B cell (primary cell): ENCODE data around the gene LEPROT. TPM values are rescaled to one million over a fixed set of nuclear protein-coding genes. Genes with fewer than 3 reads are reported as not detected.

Experiments
- ATAC-seq: fragments of 200-7000 bp; cut with Tn5 transposase; one replicate; pipeline ENCODE4 v1.10.0; 2021; ENCODE audit warnings: low read depth, mild to moderate bottlenecking, moderate number of reproducible peaks, moderate library complexity
- CTCF ChIA-PET: fragments of 350-600 bp; sonication (Branson Sonifier 250); formaldehyde crosslinking; loops from one replicate; lab custom pipeline; 2021; ENCODE audit warnings: antibody characterized with exemption, inconsistent platforms; lab: Charles Lee
- POLR2A ChIA-PET: fragments of 350-600 bp; sonication (Branson Sonifier 250); formaldehyde crosslinking; loops from one replicate; lab custom pipeline; 2021; ENCODE audit warnings: antibody characterized with exemption; lab: Charles Lee
- DNase-seq: peaks from one replicate; pipeline ENCODE4 v3.0.0; 2013
- H2AFZ ChIP-seq: 2 replicates; pipeline ENCODE4 v1.6.1; 2012; ENCODE audit warnings: mild to moderate bottlenecking, low read depth, low read length; ENCODE audit not compliant: insufficient read depth, poor library complexity, severe bottlenecking
- H3K27ac ChIP-seq, 2 donors: 1 replicate in 1 of 2; 2 replicates in 1 of 2; pipeline ENCODE4 v1.5.1; 2012 to 2013; ENCODE audit warnings: low read length in 2 of 2, mild to moderate bottlenecking in 2 of 2, moderate library complexity in 1 of 2
- H3K27me3 ChIP-seq, 4 experiments: fragments of 200-600 bp in 1 of 4; sonication (generic) in 1 of 4; replicated peaks in 1 of 4; 1 replicate in 2 of 4; 2 replicates in 2 of 4; pipeline versions ENCODE4 v1.6.1 to v1.7.0; 2013 to 2016; ENCODE audit warnings: low read length in 3 of 4, mild to moderate bottlenecking in 2 of 4, mixed read lengths in 1 of 4, moderate library complexity in 1 of 4; ENCODE audit not compliant: insufficient read depth in 4 of 4, control insufficient read depth in 3 of 4; ENCODE audit errors: control extremely low read depth in 1 of 4
- H3K36me3 ChIP-seq, 2 experiments: replicated peaks in 1 of 2; 1 replicate in 1 of 2; 2 replicates in 1 of 2; pipeline versions ENCODE4 v1.6.1 to v1.7.1; 2013; ENCODE audit warnings: low read length in 1 of 2; ENCODE audit not compliant: insufficient read depth in 2 of 2, control insufficient read depth in 1 of 2; ENCODE audit errors: control extremely low read depth in 1 of 2, extremely low read depth in 1 of 2
- H3K4me1 ChIP-seq, 2 donors: fragments of 200-600 bp in 1 of 2; sonication (generic) in 1 of 2; 1 replicate in 1 of 2; 2 replicates in 1 of 2; pipeline versions ENCODE4 v1.5.1 to v1.6.1; 2013 to 2017; ENCODE audit warnings: low read length in 2 of 2; ENCODE audit not compliant: control insufficient read depth in 2 of 2, insufficient read depth in 2 of 2
- H3K4me2 ChIP-seq: replicated peaks from 2 replicates; pipeline ENCODE3; 2012; ENCODE audit warnings: mild to moderate bottlenecking, low read depth, low read length; ENCODE audit not compliant: poor library complexity, severe bottlenecking
- H3K4me3 ChIP-seq, 5 experiments: fragments of 200-600 bp in 1 of 5; sonication (generic) in 1 of 5; 1 replicate in 3 of 5; 2 replicates in 2 of 5; pipeline versions ENCODE4 v1.5.1 to v1.7.0; 2011 to 2016; ENCODE audit warnings: low read length in 4 of 5, mild to moderate bottlenecking in 4 of 5, low read depth in 2 of 5, control low read depth in 1 of 5, moderate library complexity in 1 of 5; ENCODE audit not compliant: insufficient read depth in 1 of 5; ENCODE audit errors: control extremely low read depth in 1 of 5, extremely low read depth in 1 of 5
- H3K79me2 ChIP-seq: fragments of 200-600 bp; sonication (generic); one replicate; pipeline ENCODE4 v1.6.0; 2016; ENCODE audit warnings: low read length; ENCODE audit not compliant: control insufficient read depth, insufficient read depth
- H3K9ac ChIP-seq: fragments of 200-600 bp; sonication (generic); 2 replicates; pipeline ENCODE4 v1.6.1; 2017; ENCODE audit warnings: mild to moderate bottlenecking, low read length, moderate library complexity
- H3K9me3 ChIP-seq, 3 donors: one replicate each; pipeline versions ENCODE4 v1.6.1 to v1.7.1; 2013; ENCODE audit warnings: low read length in 2 of 3; ENCODE audit not compliant: control insufficient read depth in 2 of 3, insufficient read depth in 1 of 3; ENCODE audit errors: control extremely low read depth in 1 of 3
- H4K20me1 ChIP-seq: 2 replicates; pipeline ENCODE4 v1.6.0; 2012; ENCODE audit warnings: mild to moderate bottlenecking, low read length; ENCODE audit not compliant: insufficient read depth, control insufficient read depth, poor library complexity, severe bottlenecking
- H3K27ac Mint-ChIP-seq: one replicate; pipeline ENCODE4 v1.8.0; 2021; ENCODE audit warnings: mixed read lengths
- H3K27me3 Mint-ChIP-seq: one replicate; pipeline ENCODE4 v1.8.0; 2021; ENCODE audit warnings: mixed read lengths
- H3K4me1 Mint-ChIP-seq: one replicate; pipeline ENCODE4 v1.8.0; 2021; ENCODE audit warnings: mixed read lengths
- H3K4me3 Mint-ChIP-seq: one replicate; pipeline ENCODE4 v1.8.0; 2021; ENCODE audit warnings: mixed read lengths
- H3K9me3 Mint-ChIP-seq: one replicate; pipeline ENCODE4 v1.8.0; 2022; ENCODE audit warnings: mixed read lengths; ENCODE audit not compliant: insufficient read depth
- CTCF ChIP-seq: fragments of 200-600 bp; IDR thresholded peaks from one replicate; pipeline ENCODE4 v1.8.0; 2022; ENCODE audit warnings: antibody characterized with exemption, mild to moderate bottlenecking
- EZH2 ChIP-seq: IDR thresholded peaks from 2 replicates; pipeline ENCODE4 v1.6.1; 2012; ENCODE audit warnings: borderline replicate concordance, low read depth, mild to moderate bottlenecking, moderate library complexity, low read length; ENCODE audit not compliant: insufficient read depth, poor library complexity, severe bottlenecking
- WGBS: methylation state at CpG from one replicate; pipeline ENCODE4 v1.1.5; 2013; ENCODE audit warnings: missing lambda C conversion rate; ENCODE audit not compliant: insufficient coverage; 5-methylcytosine and 5-hydroxymethylcytosine counted together
- intact Hi-C: fragments of 100-400 bp; cut with micrococcal nuclease; formaldehyde crosslinking; loops from one replicate; pipeline ENCODE4 v1.10.0; 2022
- polyA plus RNA-seq: library from polyadenylated mRNA; depleted of rRNA; stranded (reverse); fragments of >200 nt; gene quantifications from 2 replicates; pipeline ENCODE4 v1.2.3, GENCODE V29; 2012
- total RNA-seq, 2 donors: library from RNA; stranded (reverse); fragments of 120-200 nt in 1 of 2; gene quantifications; 1 replicate in 1 of 2; 2 replicates in 1 of 2; pipeline versions ENCODE4 v1.2.3 to v1.2.4, GENCODE V29; 2013 to 2022

Gene LEPROT
- total and polyA plus RNA-seq, 2 donors (not counting 1 experiment from before 2014, with no cell fraction given), result 9.7 to 26.5 TPM

GRCh38 chr1:65435987-65436386, 15.5 kb downstream of the LEPROT start:
- no peak overlapping the region for H2AFZ ChIP-seq
- no peak for TF ChIP-seq EZH2
- no peak for TF ChIP-seq CTCF
- no peak overlapping the region for H3K27ac ChIP-seq
- no peak for ATAC-seq
- H3K27ac Mint-ChIP-seq, result no peak overlapping the region
- intact Hi-C loops, result no loop called here
- no peaks in the 10 kb centered on the region for H3K9me3 Mint-ChIP-seq
- H3K4me2 ChIP-seq, result no peak overlapping the region
- no peaks in the 10 kb centered on the region for H3K9me3 ChIP-seq
- H4K20me1 ChIP-seq, result no peaks in the 10 kb centered on the region
- H3K36me3 ChIP-seq, result peaks cover 3 to 7% of the 10 kb centered on the region in 2 experiments
- H3K79me2 ChIP-seq, result no peaks in the 10 kb centered on the region
- H3K27me3 Mint-ChIP-seq, result no peaks in the 10 kb centered on the region
- no peaks in the 10 kb centered on the region for H3K27me3 ChIP-seq
- POLR2A ChIA-PET, result no interaction called here
- H3K4me3 Mint-ChIP-seq, result no peak overlapping the region
- no CpG with 5 or more reads among the region's 2 CpGs for WGBS
- CTCF ChIA-PET, result no interaction called here
- H3K9ac ChIP-seq, result no peak overlapping the region
- DNase-seq, result no peak
- H3K4me1 ChIP-seq, result no peaks in the 10 kb centered on the region
- H3K4me1 Mint-ChIP-seq, result no peaks in the 10 kb centered on the region
- H3K4me3 ChIP-seq, result no peak overlapping the region

- ATAC-seq, result no peak
- Histone ChIP-seq H3K9me3 (no peaks in the 10 kb centered on the region), H3K4me2 (no peak overlapping the region), H2AFZ (no peak overlapping the region), H3K27me3 (no peaks in the 10 kb centered on the region), H3K79me2 (no peaks in the 10 kb centered on the region), H3K4me1 (no peaks in the 10 kb centered on the region), H3K27ac (no peak overlapping the region), H3K4me3 (no peak overlapping the region), H3K36me3 (peaks cover 0 to 3% of the 10 kb centered on the region in 2 experiments), H4K20me1 (no peaks in the 10 kb centered on the region), H3K9ac (no peak overlapping the region)
- ChIA-PET POLR2A (no interaction called here), CTCF (no interaction called here)
- no peak overlapping the region for H3K27ac Mint-ChIP-seq
- no peaks in the 10 kb centered on the region for H3K9me3 Mint-ChIP-seq
- 93% methylated on average over 5 of the region's 7 CpGs for WGBS
- no peaks in the 10 kb centered on the region for H3K4me1 Mint-ChIP-seq
- intact Hi-C loops, result no loop called here
- no peak for DNase-seq
- TF ChIP-seq CTCF (no peak), EZH2 (no peak)
- H3K4me3 Mint-ChIP-seq, result no peak overlapping the region
- H3K27me3 Mint-ChIP-seq, result no peaks in the 10 kb centered on the region
These were observed 17.1 kb downstream of the LEPROT start for GRCh38 chr1:65437616-65438015.
